K562 (cell line): ENCODE data around the gene ANAPC5. TPM values are rescaled to one million over a fixed set of nuclear protein-coding genes. Genes with fewer than 3 reads are reported as not detected.

ENCODE experiments used
- ATAC-seq: fragments of 200-7000 bp; cut with Tn5 transposase; 3 replicates; pipeline ENCODE4 v1.9.1; 2020; ENCODE audit warnings: moderate library complexity
- BruUV-seq: library from RNA; stranded (reverse); fragments of 400-500 nt; replicated peaks from 2 replicates; lab custom pipeline; 2021; lab: Mats Ljungman, UMichigan
- CTCF ChIA-PET: fragments of 300-600 bp; formaldehyde crosslinking; extraction: SDS; loops from one replicate; lab custom pipeline; 2021; ENCODE audit warnings: low intra/inter-chr PET ratio; lab: Yijun Ruan, JAX
- POLR2A ChIA-PET: fragments of 300-600, 350-650 bp; sonication (Branson Sonifier 250); formaldehyde crosslinking; extraction: SDS; loops from one replicate; lab custom pipeline; 2021; ENCODE audit warnings: antibody characterized with exemption, inconsistent platforms; lab: Yijun Ruan, JAX
- DNase-seq, 4 experiments: peaks; one replicate each; pipeline versions ENCODE4 v3.0.0 to v3.0.0-alpha.2; 2011 to 2018; ENCODE audit warnings: low spot score in 3 of 4, mixed read lengths in 3 of 4; ENCODE audit errors: extremely low read depth in 1 of 4
- FAIRE-seq: peaks from 2 replicates; lab custom pipeline; 2011; peaks lifted over from hg19 to GRCh38; lab: Jason Lieb, UNC
- H2AFZ ChIP-seq: 2 replicates; pipeline ENCODE4 v1.6.0; 2011; ENCODE audit warnings: low read depth, low read length, control low read depth, inconsistent platforms
- H3K27ac ChIP-seq: fragments of 200-600 bp; 3 replicates; pipeline ENCODE4 v1.8.0; 2011; ENCODE audit warnings: low read depth, mild to moderate bottlenecking, control low read depth, inconsistent platforms, low read length, moderate library complexity, mixed read lengths; ENCODE audit errors: extremely low read depth
- H3K27me3 ChIP-seq, 2 experiments: fragments of 300-600 bp in 1 of 2; 2 replicates in 1 of 2; 3 replicates in 1 of 2; pipeline versions ENCODE4 v1.6.0 to v1.8.0; 2011; ENCODE audit warnings: inconsistent platforms in 2 of 2, low read length in 2 of 2, mild to moderate bottlenecking in 1 of 2, mixed read lengths in 1 of 2, moderate library complexity in 1 of 2; ENCODE audit not compliant: control insufficient read depth in 2 of 2, insufficient read depth in 2 of 2
- H3K36me3 ChIP-seq: fragments of 300-600 bp; 3 replicates; pipeline ENCODE4 v1.8.0; 2011; ENCODE audit warnings: mild to moderate bottlenecking, low read length, inconsistent platforms; ENCODE audit not compliant: control insufficient read depth, insufficient read depth
- H3K4me1 ChIP-seq, 2 experiments: fragments of 200-600 bp in 1 of 2; replicated peaks in 1 of 2; 2 replicates in 1 of 2; 3 replicates in 1 of 2; pipeline versions ENCODE4 v1.5.1 to v1.8.0; 2011; ENCODE audit warnings: inconsistent platforms in 2 of 2, low read length in 2 of 2, mild to moderate bottlenecking in 1 of 2, mixed read lengths in 1 of 2, moderate library complexity in 1 of 2; ENCODE audit not compliant: control insufficient read depth in 2 of 2, insufficient read depth in 2 of 2
- H3K4me2 ChIP-seq: 2 replicates; pipeline ENCODE4 v1.6.1; 2011; ENCODE audit warnings: low read length, control low read depth, inconsistent platforms, mixed read lengths; ENCODE audit not compliant: insufficient read depth
- H3K4me3 ChIP-seq: fragments of 200-600 bp; sonication (generic), shearing (Covaris generic); 2 replicates; pipeline ENCODE4 v1.5.1; 2016; ENCODE audit warnings: control low read depth, inconsistent platforms
- H3K79me2 ChIP-seq: fragments of 200-600 bp; 3 replicates; pipeline ENCODE4 v1.8.0; 2011; ENCODE audit warnings: low read length, inconsistent platforms; ENCODE audit not compliant: control insufficient read depth, insufficient read depth
- H3K9ac ChIP-seq, 2 experiments: 2 replicates each; pipeline versions ENCODE4 v1.6.0 to v1.6.1; 2011; ENCODE audit warnings: low read depth in 2 of 2, low read length in 2 of 2, control low read depth in 1 of 2, inconsistent platforms in 1 of 2, mild to moderate bottlenecking in 1 of 2, mixed read lengths in 1 of 2; ENCODE audit not compliant: insufficient read depth in 1 of 2
- H3K9me1 ChIP-seq: one replicate; pipeline ENCODE4 v1.6.0; 2011; ENCODE audit warnings: inconsistent platforms, mild to moderate bottlenecking, low read length, moderate library complexity; ENCODE audit not compliant: control insufficient read depth, insufficient read depth
- H3K9me3 ChIP-seq: replicated peaks from 2 replicates; pipeline ENCODE4 v1.5.1; 2011; ENCODE audit warnings: low read depth, low read length, inconsistent platforms; ENCODE audit not compliant: control insufficient read depth, insufficient read depth
- H4K20me1 ChIP-seq: replicated peaks from 2 replicates; pipeline ENCODE4 v1.6.1; 2011; ENCODE audit warnings: low read length, inconsistent platforms, mixed read lengths; ENCODE audit not compliant: control insufficient read depth, insufficient read depth
- FOXJ2 ChIP-seq: fragments of 200-800 bp; sonication (Bioruptor generic); IDR thresholded peaks from 2 replicates; pipeline ENCODE4 v1.6.1; 2016; ENCODE audit warnings: missing genetic modification characterization, missing compliant biosample characterization
- HDGF ChIP-seq: fragments of 450-650 bp; IDR thresholded peaks from 2 replicates; pipeline ENCODE4 v1.6.1; 2016
- LCOR ChIP-seq: sonication (generic); formaldehyde crosslinking; IDR thresholded peaks from 2 replicates; pipeline ENCODE4 v1.8.0; 2022; ENCODE audit warnings: mild to moderate bottlenecking, missing genetic modification reagents
- MEF2A ChIP-seq: IDR thresholded peaks from 2 replicates; pipeline ENCODE4 v1.6.1; 2011; ENCODE audit warnings: low read depth, mild to moderate bottlenecking, low read length, moderate library complexity; ENCODE audit not compliant: control insufficient read depth
- POLR3A ChIP-seq: IDR thresholded peaks from 2 replicates; pipeline ENCODE4 v1.6.1; 2011; ENCODE audit warnings: borderline replicate concordance, mild to moderate bottlenecking, moderate library complexity; ENCODE audit not compliant: insufficient read length, insufficient read depth; ENCODE audit errors: extremely low read depth
- RUNX1 ChIP-seq: sonication (generic); IDR thresholded peaks from 2 replicates; pipeline ENCODE4 v1.6.1; 2016; ENCODE audit warnings: antibody characterized with exemption, low read depth
- SMAD4 ChIP-seq: fragments of 250-450 bp; sonication (Bioruptor Pico); conservative IDR thresholded peaks from 2 replicates; pipeline ENCODE4 v1.8.0; 2021; ENCODE audit warnings: inconsistent platforms, mild to moderate bottlenecking, moderate library complexity
- YY1 ChIP-seq, 3 experiments: IDR thresholded peaks; 2 replicates each; pipeline ENCODE4 v1.6.1; 2011; ENCODE audit warnings: low read length in 2 of 3, mild to moderate bottlenecking in 2 of 3, moderate library complexity in 2 of 3, borderline replicate concordance in 1 of 3, control low read depth in 1 of 3, low read depth in 1 of 3; ENCODE audit not compliant: insufficient read depth in 3 of 3, insufficient replicate concordance in 2 of 3, control insufficient read depth in 1 of 3, insufficient read length in 1 of 3; ENCODE audit errors: extremely low read depth in 1 of 3
- ZNF133 ChIP-seq: fragments of 250-450 bp; sonication (Bioruptor Pico); IDR thresholded peaks from 2 replicates; pipeline ENCODE4 v1.4.0; 2020; ENCODE audit warnings: mild to moderate bottlenecking
- ZNF384 ChIP-seq: IDR thresholded peaks from 2 replicates; pipeline ENCODE4 v1.6.1; 2012; ENCODE audit warnings: low read depth, low read length, improper control_type of control experiment
- ZNF584 ChIP-seq: fragments of 200-800 bp; sonication (Bioruptor generic); IDR thresholded peaks from 2 replicates; pipeline ENCODE4 v1.6.1; 2016; ENCODE audit warnings: low read depth, mild to moderate bottlenecking, missing genetic modification characterization, missing compliant biosample characterization
- WGBS: fragments of 100-300 bp; shearing (Covaris generic); methylation state at CpG from one replicate; pipeline ENCODE4 v1.1.6; 2016; ENCODE audit warnings: low coverage, mixed read lengths; ENCODE audit not compliant: insufficient coverage; ENCODE audit errors: missing lambda C conversion rate; 5-methylcytosine and 5-hydroxymethylcytosine counted together
- in situ Hi-C: fragments of 300-500 bp; cut with MboI; formaldehyde crosslinking; loops from 4 replicates; pipeline ENCODE4 v1.15.0; 2018; ENCODE audit warnings: inconsistent platforms, mixed read lengths
- intact Hi-C: fragments of 100-400 bp; cut with micrococcal nuclease; formaldehyde crosslinking; loops from 2 replicates; pipeline ENCODE4 v1.14.2; 2022
- polyA plus RNA-seq, 8 experiments: library from polyadenylated mRNA; depleted of rRNA in 4 of 8; stranded (reverse) in 5 of 8; unstranded in 3 of 8; fragments of >200 nt; fragmentation: Nextera tagmentation in 2 of 8; fragmentation: Illumina TruSeq in 1 of 8; extraction: Ambion mirVana in 2 of 8; extraction: Trizol in 1 of 8; gene quantifications; 2 replicates each; pipeline versions ENCODE4 v1.2.1 to v1.2.3, GENCODE V29; 2011 to 2014; ENCODE audit warnings: inconsistent platforms in 1 of 8, missing spikeins in 1 of 8
- total RNA-seq, 7 experiments: library from RNA; depleted of rRNA in 6 of 7; stranded (reverse); fragments of >200 nt in 6 of 7; fragmentation: Illumina TruSeq in 2 of 7; extraction: Trizol in 2 of 7; gene quantifications; 2 replicates each; pipeline versions ENCODE4 v1.2.1 to v1.2.3, GENCODE V29; 2011 to 2021; ENCODE audit warnings: low replicate concordance in 1 of 7
- TF ChIP-seq, protein P1 (sequence below): fragments of 250-450 bp; sonication (Bioruptor Pico); IDR thresholded peaks from 2 replicates; pipeline ENCODE4 v1.8.0; 2021; ENCODE audit warnings: mild to moderate bottlenecking, moderate library complexity
- TF ChIP-seq, protein P2 (sequence below): fragments of 250-450 bp; sonication (Bioruptor Pico); IDR thresholded peaks from 2 replicates; pipeline ENCODE4 v1.8.0; 2021; ENCODE audit warnings: borderline replicate concordance, mild to moderate bottlenecking, moderate library complexity; ENCODE audit not compliant: poor library complexity, severe bottlenecking
- TF ChIP-seq, protein P3 (sequence below): fragments of 250-450 bp; sonication (Bioruptor Pico); IDR thresholded peaks from 2 replicates; pipeline ENCODE4 v1.8.0; 2022; ENCODE audit warnings: moderate library complexity, mild to moderate bottlenecking, inconsistent platforms
- TF ChIP-seq, protein P4 (sequence below): fragments of 250-450 bp; sonication (Bioruptor Pico); IDR thresholded peaks from 2 replicates; pipeline ENCODE4 v1.9.0; 2021; ENCODE audit warnings: mild to moderate bottlenecking, inconsistent platforms
- TF ChIP-seq, protein P5 (sequence below): fragments of 250-450 bp; sonication (Bioruptor Pico); IDR thresholded peaks from 2 replicates; pipeline ENCODE4 v1.4.0; 2020

Gene ANAPC5
- total and polyA plus RNA-seq, 9 of the 15 experiments (the other 6 are each of a cell fraction or from before 2014, with no cell fraction given), result 136 to 315 (median 197) TPM

DNA sequence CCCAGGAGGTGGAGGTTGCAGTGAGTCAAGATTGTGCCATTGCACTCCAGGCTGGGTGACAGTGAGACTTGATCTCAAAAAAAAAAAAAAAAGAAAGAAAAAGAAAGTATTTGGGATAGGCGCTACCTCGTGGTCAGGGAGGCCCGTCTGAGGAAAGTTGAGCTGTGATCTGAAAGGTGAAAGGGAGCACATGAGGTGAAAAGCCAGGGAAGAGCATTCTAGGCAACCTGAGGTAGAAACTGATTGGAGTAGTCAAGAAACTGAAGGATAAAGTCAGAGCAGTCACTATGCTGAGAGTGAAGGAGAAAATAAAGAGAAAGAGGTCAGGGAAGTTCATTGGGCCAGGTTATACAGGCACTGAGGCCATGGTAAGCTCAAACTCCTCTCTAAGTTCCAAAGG lies 7.7 kb downstream of the ANAPC5 start:
- no peak for FAIRE-seq
- Histone ChIP-seq H3K79me2 (peaks cover 50% of the 10 kb centered on the region), H3K27me3 (no peaks in the 10 kb centered on the region), H4K20me1 (no peaks in the 10 kb centered on the region; the same call in 1 of the 2 replicates), H3K9ac (no peak overlapping the region), H3K9me1 (no peaks in the 10 kb centered on the region), H3K27ac (no peak overlapping the region), H3K4me1 (no peaks in the 10 kb centered on the region; a peak in 1 of 5 replicates), H3K36me3 (peaks cover 95% of the 10 kb centered on the region), H3K9me3 (no peaks in the 10 kb centered on the region), H3K4me3 (no peak overlapping the region), H3K4me2 (no peak overlapping the region), H2AFZ (no peak overlapping the region)
- ATAC-seq, result no peak
- DNase-seq, result no peak
- POLR2A ChIA-PET, result interaction anchor here (0.6 to 1.2 kb wide), 3 partner anchors 10 to 47 kb away, joined by 3 to 5 read pairs (median 3); no protein-coding TSS in a partner anchor
- BruUV-seq, result no TSS peak
- in situ Hi-C loops (no loop called here), intact Hi-C loops (no loop called here)
- CTCF ChIA-PET, result no interaction called here
- 87% methylated on average over 3 of the region's 3 CpGs for WGBS
- TF ChIP-seq, protein P1, sequence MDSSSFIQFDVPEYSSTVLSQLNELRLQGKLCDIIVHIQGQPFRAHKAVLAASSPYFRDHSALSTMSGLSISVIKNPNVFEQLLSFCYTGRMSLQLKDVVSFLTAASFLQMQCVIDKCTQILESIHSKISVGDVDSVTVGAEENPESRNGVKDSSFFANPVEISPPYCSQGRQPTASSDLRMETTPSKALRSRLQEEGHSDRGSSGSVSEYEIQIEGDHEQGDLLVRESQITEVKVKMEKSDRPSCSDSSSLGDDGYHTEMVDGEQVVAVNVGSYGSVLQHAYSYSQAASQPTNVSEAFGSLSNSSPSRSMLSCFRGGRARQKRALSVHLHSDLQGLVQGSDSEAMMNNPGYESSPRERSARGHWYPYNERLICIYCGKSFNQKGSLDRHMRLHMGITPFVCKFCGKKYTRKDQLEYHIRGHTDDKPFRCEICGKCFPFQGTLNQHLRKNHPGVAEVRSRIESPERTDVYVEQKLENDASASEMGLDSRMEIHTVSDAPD, result no peak
- no peak for TF ChIP-seq POLR3A
- no peak for TF ChIP-seq RUNX1
- TF ChIP-seq ZNF384, result no peak
- TF ChIP-seq, protein P2, sequence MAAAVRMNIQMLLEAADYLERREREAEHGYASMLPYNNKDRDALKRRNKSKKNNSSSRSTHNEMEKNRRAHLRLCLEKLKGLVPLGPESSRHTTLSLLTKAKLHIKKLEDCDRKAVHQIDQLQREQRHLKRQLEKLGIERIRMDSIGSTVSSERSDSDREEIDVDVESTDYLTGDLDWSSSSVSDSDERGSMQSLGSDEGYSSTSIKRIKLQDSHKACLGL (CRISPR knock-in tag), result no peak
- no peak for TF ChIP-seq LCOR
- TF ChIP-seq SMAD4 (CRISPR knock-in tag), result no peak
- TF ChIP-seq, protein P3, sequence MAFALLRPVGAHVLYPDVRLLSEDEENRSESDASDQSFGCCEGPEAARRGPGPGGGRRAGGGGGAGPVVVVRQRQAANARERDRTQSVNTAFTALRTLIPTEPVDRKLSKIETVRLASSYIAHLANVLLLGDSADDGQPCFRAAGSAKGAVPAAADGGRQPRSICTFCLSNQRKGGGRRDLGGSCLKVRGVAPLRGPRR (CRISPR knock-in tag), result no peak
- no peak for TF ChIP-seq YY1 (IDR thresholded peaks at IDR 0.05; ENCODE audit: borderline replicate concordance in 1 of 3, control insufficient read depth in 1 of 3, extremely low read depth in 1 of 3, insufficient read depth in 3 of 3, insufficient read length in 1 of 3, insufficient replicate concordance in 2 of 3, low read depth in 1 of 3, low read length in 2 of 3)
- no peak for TF ChIP-seq ZNF133 (CRISPR knock-in tag)
- TF ChIP-seq, protein P4, sequence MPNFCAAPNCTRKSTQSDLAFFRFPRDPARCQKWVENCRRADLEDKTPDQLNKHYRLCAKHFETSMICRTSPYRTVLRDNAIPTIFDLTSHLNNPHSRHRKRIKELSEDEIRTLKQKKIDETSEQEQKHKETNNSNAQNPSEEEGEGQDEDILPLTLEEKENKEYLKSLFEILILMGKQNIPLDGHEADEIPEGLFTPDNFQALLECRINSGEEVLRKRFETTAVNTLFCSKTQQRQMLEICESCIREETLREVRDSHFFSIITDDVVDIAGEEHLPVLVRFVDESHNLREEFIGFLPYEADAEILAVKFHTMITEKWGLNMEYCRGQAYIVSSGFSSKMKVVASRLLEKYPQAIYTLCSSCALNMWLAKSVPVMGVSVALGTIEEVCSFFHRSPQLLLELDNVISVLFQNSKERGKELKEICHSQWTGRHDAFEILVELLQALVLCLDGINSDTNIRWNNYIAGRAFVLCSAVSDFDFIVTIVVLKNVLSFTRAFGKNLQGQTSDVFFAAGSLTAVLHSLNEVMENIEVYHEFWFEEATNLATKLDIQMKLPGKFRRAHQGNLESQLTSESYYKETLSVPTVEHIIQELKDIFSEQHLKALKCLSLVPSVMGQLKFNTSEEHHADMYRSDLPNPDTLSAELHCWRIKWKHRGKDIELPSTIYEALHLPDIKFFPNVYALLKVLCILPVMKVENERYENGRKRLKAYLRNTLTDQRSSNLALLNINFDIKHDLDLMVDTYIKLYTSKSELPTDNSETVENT (CRISPR knock-in tag), result no peak
- no peak for TF ChIP-seq FOXJ2 (tag)
- TF ChIP-seq HDGF, result no peak
- no peak for TF ChIP-seq ZNF584 (CRISPR knock-in tag)
- TF ChIP-seq, protein P5, sequence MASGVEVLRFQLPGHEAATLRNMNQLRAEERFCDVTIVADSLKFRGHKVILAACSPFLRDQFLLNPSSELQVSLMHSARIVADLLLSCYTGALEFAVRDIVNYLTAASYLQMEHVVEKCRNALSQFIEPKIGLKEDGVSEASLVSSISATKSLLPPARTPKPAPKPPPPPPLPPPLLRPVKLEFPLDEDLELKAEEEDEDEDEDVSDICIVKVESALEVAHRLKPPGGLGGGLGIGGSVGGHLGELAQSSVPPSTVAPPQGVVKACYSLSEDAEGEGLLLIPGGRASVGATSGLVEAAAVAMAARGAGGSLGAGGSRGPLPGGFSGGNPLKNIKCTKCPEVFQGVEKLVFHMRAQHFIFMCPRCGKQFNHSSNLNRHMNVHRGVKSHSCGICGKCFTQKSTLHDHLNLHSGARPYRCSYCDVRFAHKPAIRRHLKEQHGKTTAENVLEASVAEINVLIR, result no peak
- TF ChIP-seq MEF2A, result no peak
